ENCODE results near the gene PRKAR2B. TPM values are rescaled to one million over a fixed set of nuclear protein-coding genes. Genes with fewer than 3 reads are reported as not detected.

Gene PRKAR2B
- total and polyA plus RNA-seq, 2 donors (not counting 1 experiment from before 2014, with no cell fraction given), result 6.5 to 14.7 TPM

- Histone ChIP-seq H3K36me3 (ENCODE audit: control insufficient read depth, insufficient read depth, low read length) (no peaks in the 10 kb centered on the region), H3K9ac (ENCODE audit: insufficient read depth, low read length) (no peak overlapping the region), H3K27me3 (ENCODE audit: control insufficient read depth, insufficient read depth, low read length) (no peaks in the 10 kb centered on the region), H2AFZ (ENCODE audit: low read length) (no peak overlapping the region), H3K4me1 (ENCODE audit: control insufficient read depth, extremely low read depth, insufficient read depth, low read length) (no peaks in the 10 kb centered on the region), H3K79me2 (ENCODE audit: control insufficient read depth, insufficient read depth, low read length) (no peaks in the 10 kb centered on the region), H3K4me3 (replicated peaks in 1 of 4; ENCODE audit: control extremely low read depth in 1 of 4, insufficient read depth in 1 of 4, low read depth in 3 of 4, low read length in 4 of 4) (no peak overlapping the region), H3K4me2 (ENCODE audit: extremely low read depth, insufficient read depth, low read length) (no peak overlapping the region), H4K20me1 (ENCODE audit: control insufficient read depth, extremely low read depth, insufficient read depth, low read length) (no peaks in the 10 kb centered on the region), H3K9me3 (ENCODE audit: control insufficient read depth, insufficient read depth, low read depth, low read length) (no peaks in the 10 kb centered on the region), H3K27ac (ENCODE audit: insufficient read depth, low read length) (no peak overlapping the region)
- no peak for DNase-seq (ENCODE audit: low read depth in 2 of 2)
- TF ChIP-seq CTCF (conservative IDR thresholded peaks at IDR 0.05 in 1 of 2, IDR thresholded peaks at IDR 0.05 in 1 of 2; ENCODE audit: low read depth in 1 of 2, low read length in 2 of 2), result no peak
Observed at GRCh38 chr7:107162475-107162874, 118.0 kb downstream of the PRKAR2B start.

GRCh38 chr7:107164092-107164491, 119.6 kb downstream of the PRKAR2B start:
- Histone ChIP-seq H4K20me1 (ENCODE audit: control insufficient read depth, extremely low read depth, insufficient read depth, low read length) (no peaks in the 10 kb centered on the region), H3K36me3 (ENCODE audit: control insufficient read depth, insufficient read depth, low read length) (no peaks in the 10 kb centered on the region), H3K27me3 (ENCODE audit: control insufficient read depth, insufficient read depth, low read length) (no peaks in the 10 kb centered on the region), H3K27ac (ENCODE audit: insufficient read depth, low read length) (no peak overlapping the region), H3K4me1 (ENCODE audit: control insufficient read depth, extremely low read depth, insufficient read depth, low read length) (no peaks in the 10 kb centered on the region), H3K9me3 (ENCODE audit: control insufficient read depth, insufficient read depth, low read depth, low read length) (no peaks in the 10 kb centered on the region), H3K4me2 (ENCODE audit: extremely low read depth, insufficient read depth, low read length) (no peak overlapping the region), H3K9ac (ENCODE audit: insufficient read depth, low read length) (no peak overlapping the region), H3K79me2 (ENCODE audit: control insufficient read depth, insufficient read depth, low read length) (no peaks in the 10 kb centered on the region), H2AFZ (ENCODE audit: low read length) (no peak overlapping the region), H3K4me3 (replicated peaks in 1 of 4; ENCODE audit: control extremely low read depth in 1 of 4, insufficient read depth in 1 of 4, low read depth in 3 of 4, low read length in 4 of 4) (no peak overlapping the region)
- DNase-seq (ENCODE audit: low read depth in 2 of 2), result no peak
- TF ChIP-seq CTCF (conservative IDR thresholded peaks at IDR 0.05 in 1 of 2, IDR thresholded peaks at IDR 0.05 in 1 of 2; ENCODE audit: low read depth in 1 of 2, low read length in 2 of 2), result no peak
- no peak for TF ChIP-seq EZH2 (IDR thresholded peaks at IDR 0.05; ENCODE audit: low read length, missing control alignments)

- no peak overlapping the region for H2AFZ ChIP-seq (ENCODE audit: low read length)
- peaks cover 3% of the 10 kb centered on the region for H4K20me1 ChIP-seq (ENCODE audit: control insufficient read depth, extremely low read depth, insufficient read depth, low read length)
- no peak for TF ChIP-seq EZH2 (IDR thresholded peaks at IDR 0.05; ENCODE audit: low read length, missing control alignments)
- no peak for TF ChIP-seq CTCF (conservative IDR thresholded peaks at IDR 0.05 in 1 of 2, IDR thresholded peaks at IDR 0.05 in 1 of 2; ENCODE audit: low read depth in 1 of 2, low read length in 2 of 2)
Observed at GRCh38 chr7:107165341-107165740, 120.8 kb downstream of the PRKAR2B start.

More at GRCh38 chr7:107165341-107165740, 120.8 kb downstream of the PRKAR2B start:
- Histone ChIP-seq H3K27me3 (ENCODE audit: control insufficient read depth, insufficient read depth, low read length) (no peaks in the 10 kb centered on the region), H3K36me3 (ENCODE audit: control insufficient read depth, insufficient read depth, low read length) (no peaks in the 10 kb centered on the region), H3K9ac (ENCODE audit: insufficient read depth, low read length) (no peak overlapping the region), H3K4me3 (replicated peaks in 1 of 4; ENCODE audit: control extremely low read depth in 1 of 4, insufficient read depth in 1 of 4, low read depth in 3 of 4, low read length in 4 of 4) (no peak overlapping the region), H3K27ac (ENCODE audit: insufficient read depth, low read length) (no peak overlapping the region), H3K4me1 (ENCODE audit: control insufficient read depth, extremely low read depth, insufficient read depth, low read length) (no peaks in the 10 kb centered on the region), H3K79me2 (ENCODE audit: control insufficient read depth, insufficient read depth, low read length) (peaks cover 5% of the 10 kb centered on the region), H3K4me2 (ENCODE audit: extremely low read depth, insufficient read depth, low read length) (no peak overlapping the region), H3K9me3 (ENCODE audit: control insufficient read depth, insufficient read depth, low read depth, low read length) (no peaks in the 10 kb centered on the region)
- no peak for DNase-seq (ENCODE audit: low read depth in 2 of 2)
